Prostate gland (tissue), 2 donors: ENCODE results near the gene FES. TPM values are rescaled to one million over a fixed set of nuclear protein-coding genes. Genes with fewer than 3 reads are reported as not detected.

Experiments used
- DNase-seq: peaks from one replicate; pipeline ENCODE4 v3.0.0-alpha.2; 2019; ENCODE audit warnings: low spot score
- H3K27ac ChIP-seq, 2 donors: fragments of 200-600 bp; sonication (generic); 2 replicates each; pipeline ENCODE4 v1.5.1; 2017 to 2019
- H3K27me3 ChIP-seq: fragments of 200-600 bp; sonication (generic); replicated peaks from 2 replicates; pipeline ENCODE4 v1.5.1; 2019; ENCODE audit not compliant: insufficient read depth
- H3K36me3 ChIP-seq, 2 donors: fragments of 200-600 bp; sonication (generic); 1 replicate in 1 of 2; 2 replicates in 1 of 2; pipeline versions ENCODE4 v1.5.1 to v1.8.1; 2017 to 2019
- H3K4me1 ChIP-seq: fragments of 200-600 bp; sonication (generic); replicated peaks from 2 replicates; pipeline ENCODE4 v1.5.1; 2019
- H3K4me3 ChIP-seq, 2 donors: fragments of 200-600 bp; sonication (generic); 2 replicates each; pipeline ENCODE4 v1.5.1; 2017 to 2019
- H3K9me3 ChIP-seq: fragments of 200-600 bp; sonication (generic); 2 replicates; pipeline ENCODE4 v1.5.1; 2017
- CTCF ChIP-seq, 4 experiments: fragments of 200-600 bp in 2 of 4; fragments of 450-650 bp in 2 of 4; sonication (generic) in 2 of 4; IDR thresholded peaks; 1 replicate in 3 of 4; 2 replicates in 1 of 4; pipeline ENCODE4 v1.5.1; 2016 to 2019; ENCODE audit warnings: antibody characterized with exemption in 4 of 4, mild to moderate bottlenecking in 2 of 4, moderate library complexity in 2 of 4
- POLR2A ChIP-seq: fragments of 450-650 bp; IDR thresholded peaks from one replicate; pipeline ENCODE4 v1.6.1; 2016; ENCODE audit warnings: antibody characterized with exemption, mild to moderate bottlenecking
- POLR2AphosphoS5 ChIP-seq: sonication (generic); formaldehyde crosslinking; IDR thresholded peaks from one replicate; pipeline ENCODE4 v1.6.1; 2017; ENCODE audit warnings: antibody characterized with exemption
- WGBS: methylation state at CpG from one replicate; pipeline ENCODE4 v1.1.5; 2018; 5-methylcytosine and 5-hydroxymethylcytosine counted together
- intact Hi-C: fragments of 100-400 bp; cut with DNase I; formaldehyde crosslinking; loops from one replicate; pipeline ENCODE4 v1.14.2; 2022
- total RNA-seq, 2 donors: library from RNA; depleted of rRNA; stranded (reverse); fragments of >200 nt; gene quantifications; one replicate each; pipeline ENCODE4 v1.1.0, GENCODE V29; 2016

Gene FES
- total RNA-seq, 2 donors from 2014 or later, result 22.8 to 33.9 TPM

- TF ChIP-seq POLR2AphosphoS5, result peak; percentile 78
- no peak for TF ChIP-seq CTCF (IDR thresholded peaks at IDR 0.05)
- no peak for TF ChIP-seq POLR2A
- Histone ChIP-seq H3K36me3 (no peaks in the 10 kb centered on the region), H3K27ac (peak overlapping the region; percentile 66 to 76), H3K4me3 (no peak overlapping the region), H3K9me3 (no peaks in the 10 kb centered on the region), H3K27me3 (no peaks in the 10 kb centered on the region), H3K4me1 (peaks cover 5% of the 10 kb centered on the region)
- 43% methylated on average over 7 of the region's 7 CpGs for WGBS
- intact Hi-C loops, result no loop called here
- DNase-seq, result peak; percentile 77
Observed at GRCh38 chr15:90860450-90860849, 23.9 kb upstream of the FES start.

- no peaks in the 10 kb centered on the region for H3K36me3 ChIP-seq
Observed at GRCh38 chr15:90860942-90861675, 23.2 kb upstream of the FES start.

GRCh38 chr15:90862487-90862886 lies 21.8 kb upstream of the FES start:
- Histone ChIP-seq H3K4me3 (no peak overlapping the region), H3K9me3 (no peaks in the 10 kb centered on the region), H3K27ac (peak overlapping the region in 1 of 2 donors; percentile 48), H3K36me3 (no peaks in the 10 kb centered on the region), H3K27me3 (no peaks in the 10 kb centered on the region), H3K4me1 (peaks cover 5% of the 10 kb centered on the region)
- no peak for TF ChIP-seq POLR2AphosphoS5
- TF ChIP-seq CTCF (IDR thresholded peaks at IDR 0.05), result no peak
- no peak for TF ChIP-seq POLR2A
- 92% methylated on average over 6 of the region's 6 CpGs for WGBS
- intact Hi-C loops, result no loop called here
- DNase-seq, result no peak

More at GRCh38 chr15:90860942-90861675, 23.2 kb upstream of the FES start:
- 39% methylated on average over 14 of the region's 14 CpGs for WGBS
- Histone ChIP-seq H3K4me1 (peaks cover 5% of the 10 kb centered on the region), H3K9me3 (no peaks in the 10 kb centered on the region), H3K4me3 (no peak overlapping the region), H3K27ac (peak overlapping the region; percentile 66 to 76), H3K27me3 (no peaks in the 10 kb centered on the region)
- peak; percentile 86 for DNase-seq
- no peak for TF ChIP-seq CTCF (IDR thresholded peaks at IDR 0.05)
- no peak for TF ChIP-seq POLR2A
- peak; percentile 93 for TF ChIP-seq POLR2AphosphoS5
- intact Hi-C loops, result no loop called here

- DNase-seq, result no peak
- intact Hi-C loops, result no loop called here
- H3K36me3 ChIP-seq, result no peaks in the 10 kb centered on the region
- WGBS, result 66% methylated on average over 5 of the region's 5 CpGs
- no peak overlapping the region for H3K4me3 ChIP-seq
- no peaks in the 10 kb centered on the region for H3K9me3 ChIP-seq
- H3K27ac ChIP-seq, result peak overlapping the region in 1 of 2 donors; percentile 48
- H3K27me3 ChIP-seq, result no peaks in the 10 kb centered on the region
- H3K4me1 ChIP-seq, result peaks cover 5% of the 10 kb centered on the region
- peak; percentile 19 for TF ChIP-seq POLR2AphosphoS5
- no peak for TF ChIP-seq CTCF (IDR thresholded peaks at IDR 0.05)
Observed at GRCh38 chr15:90862964-90863778, 21.1 kb upstream of the FES start.
